Measurements from ENCODE around the gene INF2. TPM values are rescaled to one million over a fixed set of nuclear protein-coding genes. Genes with fewer than 3 reads are reported as not detected.

INF2 gene
- total RNA-seq, 4 donors from 2014 or later: 51.5 to 129 (median 66.7) TPM

DNA sequence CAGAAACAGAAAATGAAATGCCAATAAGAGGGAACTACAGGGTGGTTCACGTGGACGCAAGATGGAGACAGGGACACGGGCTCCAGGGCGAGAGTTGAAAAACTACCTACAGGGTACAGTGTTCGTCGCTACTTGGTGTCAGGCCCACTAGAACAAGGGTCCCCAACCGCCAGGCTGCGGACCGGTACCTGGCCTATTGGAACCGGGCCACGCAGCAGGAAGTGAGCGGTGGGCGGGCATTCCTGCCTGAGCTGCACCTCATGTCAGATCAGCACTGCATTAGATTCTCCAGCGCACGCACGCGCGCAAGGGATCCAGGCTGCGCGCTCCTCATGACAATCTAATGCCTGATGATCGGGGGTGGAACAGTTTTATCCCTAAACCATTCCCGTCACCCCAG is 14.8 kb downstream of the INF2 start:
- intact Hi-C loops (cut with DNase I): no loop called here
- TF ChIP-seq POLR2AphosphoS5 (IDR thresholded peaks at IDR 0.05) (no peak), CTCF (IDR thresholded peaks at IDR 0.05) (no peak), POLR2A (IDR thresholded peaks at IDR 0.05; ENCODE audit: low read depth) (no peak), EP300 (IDR thresholded peaks at IDR 0.05) (no peak)
- WGBS: 97% methylated on average over 22 of the region's 22 CpGs
- Histone ChIP-seq H3K4me1 (peaks cover 26 to 57% (median 41%) of the 10 kb centered on the region in 4 donors), H3K27me3 (no peaks in the 10 kb centered on the region), H3K9me3 (no peaks in the 10 kb centered on the region), H3K27ac (replicated peaks in 1 of 4) (no peak overlapping the region), H3K4me3 (no peak overlapping the region), H3K36me3 (peaks cover 38 to 69% (median 64%) of the 10 kb centered on the region in 4 donors)
- DNase-seq (ENCODE audit: extremely low spot score): no peak

DNA sequence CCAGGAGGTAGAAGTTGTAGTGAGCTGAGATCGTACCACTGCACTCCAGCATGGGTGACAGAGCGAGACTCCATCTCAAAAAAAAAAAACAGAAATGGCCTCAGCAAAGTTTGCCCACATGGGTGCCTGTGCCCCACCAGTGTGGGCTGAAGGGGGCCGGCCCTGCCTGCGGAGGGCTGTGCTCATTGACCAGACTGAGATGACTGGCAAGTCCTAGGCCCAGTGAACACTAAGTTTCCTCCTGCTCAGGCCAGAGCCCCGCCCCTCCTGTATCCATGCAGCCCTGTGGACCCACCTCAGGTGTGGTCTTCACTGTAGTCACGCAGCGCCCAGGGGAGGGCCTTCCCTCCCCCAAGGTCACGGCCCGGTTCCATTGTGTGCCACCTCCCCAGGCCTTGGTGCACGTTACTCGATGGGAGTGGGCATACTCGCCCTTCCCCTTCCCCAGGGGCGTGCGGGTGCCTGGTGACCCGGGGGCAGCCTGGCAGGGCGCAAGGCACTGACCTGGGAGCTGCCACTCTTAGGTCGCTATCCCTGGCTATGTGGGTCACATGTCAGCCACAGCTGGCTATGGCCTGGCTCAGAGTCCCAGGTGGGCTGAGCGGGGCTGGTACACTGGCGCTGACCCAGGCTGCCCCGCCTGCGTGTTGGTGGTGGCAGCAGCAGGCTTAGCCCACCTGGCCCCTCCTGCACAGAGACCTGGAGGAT is 16.1 kb downstream of the INF2 start:
- DNase-seq (ENCODE audit: extremely low spot score): no peak
- no peak overlapping the region for H3K4me3 ChIP-seq
- intact Hi-C loops (cut with DNase I): loop anchor here (5.0 kb wide), 1 partner anchor 38 kb away; no protein-coding TSS in a partner anchor
- H3K9me3 ChIP-seq: no peaks in the 10 kb centered on the region
- H3K27ac ChIP-seq (replicated peaks in 1 of 4): no peak overlapping the region
- no peak for TF ChIP-seq POLR2AphosphoS5 (IDR thresholded peaks at IDR 0.05)
- TF ChIP-seq POLR2A (IDR thresholded peaks at IDR 0.05; ENCODE audit: low read depth): no peak
- no peak for TF ChIP-seq CTCF (IDR thresholded peaks at IDR 0.05)
- no peak for TF ChIP-seq EP300 (IDR thresholded peaks at IDR 0.05)
- WGBS: 93% methylated on average over 21 of the region's 21 CpGs
- peaks cover 38 to 81% (median 75%) of the 10 kb centered on the region in 4 donors for H3K36me3 ChIP-seq
- H3K27me3 ChIP-seq: no peaks in the 10 kb centered on the region
- peaks cover 14 to 50% (median 32%) of the 10 kb centered on the region in 4 donors for H3K4me1 ChIP-seq

- no peak overlapping the region for H3K4me3 ChIP-seq
- 73% methylated on average over 8 of the region's 28 CpGs for WGBS
- TF ChIP-seq POLR2A (IDR thresholded peaks at IDR 0.05; ENCODE audit: low read depth) (no peak), POLR2AphosphoS5 (IDR thresholded peaks at IDR 0.05) (no peak), EP300 (IDR thresholded peaks at IDR 0.05) (no peak), CTCF (IDR thresholded peaks at IDR 0.05) (no peak)
- intact Hi-C loops (cut with DNase I): loop anchor here (5.0 kb wide), 1 partner anchor 40 kb away; no protein-coding TSS in a partner anchor
- peaks cover 11 to 35% (median 23%) of the 10 kb centered on the region in 4 donors for H3K4me1 ChIP-seq
- no peak for DNase-seq (ENCODE audit: extremely low spot score)
- H3K9me3 ChIP-seq: no peaks in the 10 kb centered on the region
- H3K36me3 ChIP-seq: peaks cover 40 to 86% (median 76%) of the 10 kb centered on the region in 4 donors
- no peaks in the 10 kb centered on the region for H3K27me3 ChIP-seq
- no peak overlapping the region for H3K27ac ChIP-seq (replicated peaks in 1 of 4)
Observed at GRCh38 chr14:104706733-104707607, 17.6 kb downstream of the INF2 start.

GRCh38 chr14:104707608-104708595 is 18.5 kb downstream of the INF2 start:
- intact Hi-C loops (cut with DNase I): loop anchor here (1.0 to 5.0 kb wide), 2 partner anchors 41 to 58 kb away; no protein-coding TSS in a partner anchor
- Histone ChIP-seq H3K4me1 (peaks cover 11 to 31% (median 20%) of the 10 kb centered on the region in 4 donors), H3K27ac (replicated peaks in 1 of 4) (no peak overlapping the region), H3K27me3 (no peaks in the 10 kb centered on the region), H3K36me3 (peaks cover 35 to 86% (median 76%) of the 10 kb centered on the region in 4 donors), H3K4me3 (no peak overlapping the region), H3K9me3 (no peaks in the 10 kb centered on the region)
- TF ChIP-seq POLR2AphosphoS5 (IDR thresholded peaks at IDR 0.05) (peak in 1 of 2 donors; percentile 6), POLR2A (IDR thresholded peaks at IDR 0.05; ENCODE audit: low read depth) (no peak)
- no peak for DNase-seq (ENCODE audit: extremely low spot score)
- 78% methylated on average over 12 of the region's 34 CpGs for WGBS

Data from esophagus muscularis mucosa (tissue), 4 donors.